GM12878 (cell line): ENCODE results near the gene AGAP2. TPM values are rescaled to one million over a fixed set of nuclear protein-coding genes. Genes with fewer than 3 reads are reported as not detected.

Experiments used
- ATAC-seq: fragments of 200-7000 bp; cut with Tn5 transposase; 3 replicates; pipeline ENCODE4 v1.9.1; 2020; ENCODE audit warnings: mild to moderate bottlenecking, moderate library complexity
- BruUV-seq: library from RNA; stranded (reverse); fragments of 400-500 nt; replicated peaks from 2 replicates; lab custom pipeline; 2021; lab: Mats Ljungman, UMichigan
- CTCF ChIA-PET: fragments of 300-600 bp; sonication (Branson Sonifier 250); formaldehyde crosslinking; extraction: SDS; loops from one replicate; lab custom pipeline; 2021; ENCODE audit warnings: inconsistent platforms; lab: Yijun Ruan, JAX
- POLR2A ChIA-PET: fragments of 350-600 bp; formaldehyde crosslinking; extraction: SDS; loops from one replicate; lab custom pipeline; 2021; ENCODE audit warnings: inconsistent platforms; lab: Charles Lee
- RAD21 ChIA-PET: fragments of 300-600 bp; sonication (Branson Sonifier 250); formaldehyde crosslinking; loops from one replicate; lab custom pipeline; 2023; ENCODE audit warnings: antibody characterized with exemption; ENCODE audit not compliant: unreplicated experiment; lab: Charles Lee
- SMC1A ChIA-PET: fragments of 300-600 bp; sonication (Branson Sonifier 250); formaldehyde crosslinking; loops from one replicate; lab custom pipeline; 2023; ENCODE audit not compliant: unreplicated experiment, uncharacterized antibody; lab: Charles Lee
- DNase-seq: peaks from one replicate; pipeline ENCODE4 v3.0.0-alpha.2; 2011; ENCODE audit warnings: low read depth, low spot score
- FAIRE-seq: peaks from 3 replicates; lab custom pipeline; 2011; peaks lifted over from hg19 to GRCh38; lab: Jason Lieb, UNC
- H2AFZ ChIP-seq: 2 replicates; pipeline ENCODE4 v1.6.0; 2011; ENCODE audit warnings: low read depth, low read length, control low read depth; ENCODE audit not compliant: control insufficient read depth
- H3K27ac ChIP-seq: 2 replicates; pipeline ENCODE4 v1.5.1; 2011; ENCODE audit warnings: control low read depth; ENCODE audit not compliant: control insufficient read depth, insufficient read depth
- H3K27me3 ChIP-seq, 2 experiments: replicated peaks in 1 of 2; 2 replicates each; pipeline versions ENCODE4 v1.6.0 to v1.6.1; 2011; ENCODE audit warnings: low read length in 1 of 2; ENCODE audit not compliant: control insufficient read depth in 2 of 2, insufficient read depth in 2 of 2
- H3K36me3 ChIP-seq, 2 experiments: 2 replicates each; pipeline ENCODE4 v1.5.1; 2011; ENCODE audit warnings: low read length in 1 of 2; ENCODE audit not compliant: control insufficient read depth in 2 of 2, insufficient read depth in 2 of 2
- H3K4me1 ChIP-seq: 2 replicates; pipeline ENCODE4 v1.6.1; 2011; ENCODE audit warnings: mild to moderate bottlenecking, low read length, moderate library complexity, mixed read lengths; ENCODE audit not compliant: control insufficient read depth, insufficient read depth
- H3K4me2 ChIP-seq: 2 replicates; pipeline ENCODE4 v1.6.0; 2011; ENCODE audit warnings: control low read depth; ENCODE audit not compliant: control insufficient read depth, insufficient read depth
- H3K4me3 ChIP-seq: fragments of 200-600 bp; sonication (generic); 2 replicates; pipeline ENCODE4 v1.5.1; 2016
- H3K79me2 ChIP-seq: 2 replicates; pipeline ENCODE4 v1.6.0; 2011; ENCODE audit warnings: low read length; ENCODE audit not compliant: control insufficient read depth, insufficient read depth
- H3K9ac ChIP-seq: 2 replicates; pipeline ENCODE4 v1.8.0; 2011; ENCODE audit warnings: low read length, control low read depth, mixed read lengths; ENCODE audit not compliant: control insufficient read depth, insufficient read depth
- H3K9me3 ChIP-seq: replicated peaks from 3 replicates; pipeline ENCODE4 v1.5.1; 2011; ENCODE audit warnings: mild to moderate bottlenecking, low read length; ENCODE audit not compliant: control insufficient read depth, insufficient read depth
- H4K20me1 ChIP-seq: 2 replicates; pipeline ENCODE4 v1.6.0; 2011; ENCODE audit not compliant: control insufficient read depth, insufficient read depth
- BACH1 ChIP-seq: fragments of 450-650 bp; IDR thresholded peaks from 2 replicates; pipeline ENCODE4 v1.6.1; 2017; ENCODE audit warnings: mild to moderate bottlenecking, borderline replicate concordance
- CREB1 ChIP-seq: IDR thresholded peaks from 2 replicates; pipeline ENCODE4 v1.6.1; 2012; ENCODE audit warnings: low read depth, mild to moderate bottlenecking, inconsistent platforms
- DPF2 ChIP-seq: fragments of 450-650 bp; IDR thresholded peaks from 2 replicates; pipeline ENCODE4 v1.6.1; 2017; ENCODE audit warnings: mild to moderate bottlenecking
- GABPA ChIP-seq: IDR thresholded peaks from 2 replicates; pipeline ENCODE4 v1.6.1; 2014; ENCODE audit warnings: antibody characterized with exemption, low read depth, mild to moderate bottlenecking, inconsistent platforms
- GATAD2B ChIP-seq: fragments of 450-650 bp; conservative IDR thresholded peaks from 2 replicates; pipeline ENCODE4 v1.6.1; 2017; ENCODE audit warnings: low read depth, mild to moderate bottlenecking, moderate library complexity
- LARP7 ChIP-seq: fragments of 450-650 bp; IDR thresholded peaks from 2 replicates; pipeline ENCODE4 v1.6.1; 2017; ENCODE audit warnings: mild to moderate bottlenecking
- NFYB ChIP-seq: IDR thresholded peaks from 2 replicates; pipeline ENCODE4 v1.6.1; 2011; ENCODE audit warnings: low read depth, mild to moderate bottlenecking, low read length, improper control_type of control experiment, moderate library complexity; ENCODE audit not compliant: insufficient read depth
- RUNX3 ChIP-seq: IDR thresholded peaks from 2 replicates; pipeline ENCODE4 v1.6.1; 2012; ENCODE audit warnings: low read length, inconsistent platforms
- SPI1 ChIP-seq: IDR thresholded peaks from 2 replicates; pipeline ENCODE4 v1.6.1; 2011; ENCODE audit warnings: low read depth, mild to moderate bottlenecking, low read length, moderate library complexity, borderline replicate concordance; ENCODE audit not compliant: insufficient read depth
- WGBS: methylation state at CpG from one replicate; pipeline ENCODE4 v1.1.6; 2016; ENCODE audit warnings: low lambda C conversion rate; ENCODE audit not compliant: insufficient replicate concordance, insufficient coverage; ENCODE audit errors: missing lambda C conversion rate; 5-methylcytosine and 5-hydroxymethylcytosine counted together
- in situ Hi-C: fragments of 300-500 bp; cut with MboI; formaldehyde crosslinking; loops from 9 replicates; pipeline ENCODE4 v1.14.3; 2018; ENCODE audit warnings: mixed read lengths
- intact Hi-C: fragments of 100-400 bp; cut with micrococcal nuclease; formaldehyde crosslinking; loops from one replicate; pipeline ENCODE4 v1.14.2; 2022; ENCODE audit not compliant: unreplicated experiment
- polyA plus RNA-seq, 11 experiments: library from polyadenylated mRNA; depleted of rRNA in 4 of 11; unstranded in 6 of 11; stranded (reverse) in 5 of 11; fragments of >200 nt; fragmentation: Nextera tagmentation in 4 of 11; fragmentation: Illumina TruSeq in 1 of 11; extraction: Ambion mirVana in 4 of 11; extraction: Trizol in 1 of 11; gene quantifications; 1 replicate in 1 of 11; 2 replicates in 10 of 11; pipeline versions ENCODE4 v1.2.1 to v1.2.3, GENCODE V29; 2011 to 2016; ENCODE audit warnings: inconsistent platforms in 2 of 11, missing spikeins in 2 of 11, low read depth in 1 of 11
- total RNA-seq, 4 experiments: library from RNA; depleted of rRNA in 3 of 4; stranded (reverse); fragments of >200 nt in 3 of 4; fragmentation: Illumina TruSeq in 1 of 4; extraction: Trizol in 1 of 4; gene quantifications; 2 replicates each; pipeline versions ENCODE4 v1.2.1 to v1.2.3, GENCODE V29; 2013 to 2021
- TF ChIP-seq, protein P1 (sequence below), 3 experiments: IDR thresholded peaks in 2 of 3; conservative IDR thresholded peaks in 1 of 3; 2 replicates each; pipeline ENCODE4 v1.5.1; 2011; ENCODE audit warnings: low read depth in 3 of 3, low read length in 3 of 3, mild to moderate bottlenecking in 3 of 3, control low read depth in 2 of 3, moderate library complexity in 2 of 3, inconsistent platforms in 1 of 3, mixed read lengths in 1 of 3; ENCODE audit not compliant: control insufficient read depth in 2 of 3, insufficient read depth in 1 of 3; ENCODE audit errors: extremely low read depth in 1 of 3
- TF ChIP-seq, protein P2 (sequence below): fragments of 450-650 bp; IDR thresholded peaks from 2 replicates; pipeline ENCODE4 v1.6.1; 2017; ENCODE audit warnings: mild to moderate bottlenecking, moderate library complexity
- TF ChIP-seq, protein P3 (sequence below): fragments of 450-650 bp; formaldehyde crosslinking; IDR thresholded peaks from 2 replicates; pipeline ENCODE4 v1.5.0; 2022; ENCODE audit warnings: mild to moderate bottlenecking, missing genetic modification characterization

AGAP2 gene
- total and polyA plus RNA-seq, 10 of the 15 experiments (the other 5 are each of a cell fraction or from before 2014, with no cell fraction given), result 0.29 to 19.8 (median 11.0) TPM

GRCh38 chr12:57693659-57694458, 44.7 kb downstream of the AGAP2 start, which contains the start of gene OS9:
TSS of gene OS9 (plus strand) at chr12:57694132. CDS start at chr12:57694162, 30 bp downstream.
- ChIA-PET RAD21 (interaction anchor here (0.5 to 2.2 kb wide), 5 partner anchors 48 to 566 kb away, joined by 3 to 7 read pairs (median 3); no protein-coding TSS in a partner anchor), SMC1A (interaction anchor here (1.6 kb wide), 1 partner anchor 48 kb away, joined by 3 read pairs; no protein-coding TSS in a partner anchor), CTCF (interaction anchor here (0.7 to 2.8 kb wide), 6 partner anchors 11 to 456 kb away, joined by 3 to 8 read pairs (median 6); no protein-coding TSS in a partner anchor), POLR2A (interaction anchor here (0.6 kb wide), 2 partner anchors 13 to 26 kb away, joined by 3 to 4 read pairs; no protein-coding TSS in a partner anchor)
- intact Hi-C loops (loop anchor here (2.0 to 5.0 kb wide), 2 partner anchors 47 to 102 kb away; partner anchors contain the start of gene PIP4K2C), in situ Hi-C loops (no loop called here)
- H3K9me3 ChIP-seq, result no peaks in the 10 kb centered on the region
- peak; percentile 99 for ATAC-seq
- H3K79me2 ChIP-seq, result peaks cover 12% of the 10 kb centered on the region
- BruUV-seq, result no TSS peak
- H3K36me3 ChIP-seq, result peaks cover 2 to 10% of the 10 kb centered on the region in 2 experiments
- FAIRE-seq, result peak; percentile 100
- no peaks in the 10 kb centered on the region for H4K20me1 ChIP-seq
- peak within 1 kb of the TSS; percentile 100 for H3K4me3 ChIP-seq
- H3K4me1 ChIP-seq, result peaks cover 3% of the 10 kb centered on the region; the same call in 1 of the 2 replicates
- H3K4me2 ChIP-seq, result peak within 1 kb of the TSS; percentile 97
- DNase-seq, result peak; percentile 100
- peak within 1 kb of the TSS; percentile 88 for H3K27ac ChIP-seq
- WGBS, result 1% methylated on average over 45 of the region's 45 CpGs
- H2AFZ ChIP-seq, result peak within 1 kb of the TSS; percentile 97
- no peaks in the 10 kb centered on the region for H3K27me3 ChIP-seq
- peak within 1 kb of the TSS; percentile 86 for H3K9ac ChIP-seq
- TF ChIP-seq BACH1 (peak; percentile 43; the same call in 1 of the 2 replicates), GABPA (peak; percentile 72; the same call in 1 of the 2 replicates), DPF2 (no peak), NFYB (peak; percentile 92), RUNX3 (peak; percentile 16; the same call in 1 of the 2 replicates), SPI1 (peak; percentile 68), LARP7 (no peak), GATAD2B (0 out of 2 replicates have a peak, but pooled peaks have one; percentile 24), CREB1 (peak; percentile 92)
- TF ChIP-seq, protein P1, sequence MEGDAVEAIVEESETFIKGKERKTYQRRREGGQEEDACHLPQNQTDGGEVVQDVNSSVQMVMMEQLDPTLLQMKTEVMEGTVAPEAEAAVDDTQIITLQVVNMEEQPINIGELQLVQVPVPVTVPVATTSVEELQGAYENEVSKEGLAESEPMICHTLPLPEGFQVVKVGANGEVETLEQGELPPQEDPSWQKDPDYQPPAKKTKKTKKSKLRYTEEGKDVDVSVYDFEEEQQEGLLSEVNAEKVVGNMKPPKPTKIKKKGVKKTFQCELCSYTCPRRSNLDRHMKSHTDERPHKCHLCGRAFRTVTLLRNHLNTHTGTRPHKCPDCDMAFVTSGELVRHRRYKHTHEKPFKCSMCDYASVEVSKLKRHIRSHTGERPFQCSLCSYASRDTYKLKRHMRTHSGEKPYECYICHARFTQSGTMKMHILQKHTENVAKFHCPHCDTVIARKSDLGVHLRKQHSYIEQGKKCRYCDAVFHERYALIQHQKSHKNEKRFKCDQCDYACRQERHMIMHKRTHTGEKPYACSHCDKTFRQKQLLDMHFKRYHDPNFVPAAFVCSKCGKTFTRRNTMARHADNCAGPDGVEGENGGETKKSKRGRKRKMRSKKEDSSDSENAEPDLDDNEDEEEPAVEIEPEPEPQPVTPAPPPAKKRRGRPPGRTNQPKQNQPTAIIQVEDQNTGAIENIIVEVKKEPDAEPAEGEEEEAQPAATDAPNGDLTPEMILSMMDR (IDR thresholded peaks at IDR 0.05 in 2 of 3, conservative IDR thresholded peaks at IDR 0.05 in 1 of 3; ENCODE audit: control insufficient read depth in 2 of 3, extremely low read depth in 1 of 3, insufficient read depth in 1 of 3, low read depth in 3 of 3, low read length in 3 of 3), result peak; percentile 74 to 85 (median 75)
- TF ChIP-seq, protein P2, sequence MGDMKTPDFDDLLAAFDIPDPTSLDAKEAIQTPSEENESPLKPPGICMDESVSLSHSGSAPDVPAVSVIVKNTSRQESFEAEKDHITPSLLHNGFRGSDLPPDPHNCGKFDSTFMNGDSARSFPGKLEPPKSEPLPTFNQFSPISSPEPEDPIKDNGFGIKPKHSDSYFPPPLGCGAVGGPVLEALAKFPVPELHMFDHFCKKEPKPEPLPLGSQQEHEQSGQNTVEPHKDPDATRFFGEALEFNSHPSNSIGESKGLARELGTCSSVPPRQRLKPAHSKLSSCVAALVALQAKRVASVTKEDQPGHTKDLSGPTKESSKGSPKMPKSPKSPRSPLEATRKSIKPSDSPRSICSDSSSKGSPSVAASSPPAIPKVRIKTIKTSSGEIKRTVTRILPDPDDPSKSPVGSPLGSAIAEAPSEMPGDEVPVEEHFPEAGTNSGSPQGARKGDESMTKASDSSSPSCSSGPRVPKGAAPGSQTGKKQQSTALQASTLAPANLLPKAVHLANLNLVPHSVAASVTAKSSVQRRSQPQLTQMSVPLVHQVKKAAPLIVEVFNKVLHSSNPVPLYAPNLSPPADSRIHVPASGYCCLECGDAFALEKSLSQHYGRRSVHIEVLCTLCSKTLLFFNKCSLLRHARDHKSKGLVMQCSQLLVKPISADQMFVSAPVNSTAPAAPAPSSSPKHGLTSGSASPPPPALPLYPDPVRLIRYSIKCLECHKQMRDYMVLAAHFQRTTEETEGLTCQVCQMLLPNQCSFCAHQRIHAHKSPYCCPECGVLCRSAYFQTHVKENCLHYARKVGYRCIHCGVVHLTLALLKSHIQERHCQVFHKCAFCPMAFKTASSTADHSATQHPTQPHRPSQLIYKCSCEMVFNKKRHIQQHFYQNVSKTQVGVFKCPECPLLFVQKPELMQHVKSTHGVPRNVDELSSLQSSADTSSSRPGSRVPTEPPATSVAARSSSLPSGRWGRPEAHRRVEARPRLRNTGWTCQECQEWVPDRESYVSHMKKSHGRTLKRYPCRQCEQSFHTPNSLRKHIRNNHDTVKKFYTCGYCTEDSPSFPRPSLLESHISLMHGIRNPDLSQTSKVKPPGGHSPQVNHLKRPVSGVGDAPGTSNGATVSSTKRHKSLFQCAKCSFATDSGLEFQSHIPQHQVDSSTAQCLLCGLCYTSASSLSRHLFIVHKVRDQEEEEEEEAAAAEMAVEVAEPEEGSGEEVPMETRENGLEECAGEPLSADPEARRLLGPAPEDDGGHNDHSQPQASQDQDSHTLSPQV, result no peak
- TF ChIP-seq, protein P3, sequence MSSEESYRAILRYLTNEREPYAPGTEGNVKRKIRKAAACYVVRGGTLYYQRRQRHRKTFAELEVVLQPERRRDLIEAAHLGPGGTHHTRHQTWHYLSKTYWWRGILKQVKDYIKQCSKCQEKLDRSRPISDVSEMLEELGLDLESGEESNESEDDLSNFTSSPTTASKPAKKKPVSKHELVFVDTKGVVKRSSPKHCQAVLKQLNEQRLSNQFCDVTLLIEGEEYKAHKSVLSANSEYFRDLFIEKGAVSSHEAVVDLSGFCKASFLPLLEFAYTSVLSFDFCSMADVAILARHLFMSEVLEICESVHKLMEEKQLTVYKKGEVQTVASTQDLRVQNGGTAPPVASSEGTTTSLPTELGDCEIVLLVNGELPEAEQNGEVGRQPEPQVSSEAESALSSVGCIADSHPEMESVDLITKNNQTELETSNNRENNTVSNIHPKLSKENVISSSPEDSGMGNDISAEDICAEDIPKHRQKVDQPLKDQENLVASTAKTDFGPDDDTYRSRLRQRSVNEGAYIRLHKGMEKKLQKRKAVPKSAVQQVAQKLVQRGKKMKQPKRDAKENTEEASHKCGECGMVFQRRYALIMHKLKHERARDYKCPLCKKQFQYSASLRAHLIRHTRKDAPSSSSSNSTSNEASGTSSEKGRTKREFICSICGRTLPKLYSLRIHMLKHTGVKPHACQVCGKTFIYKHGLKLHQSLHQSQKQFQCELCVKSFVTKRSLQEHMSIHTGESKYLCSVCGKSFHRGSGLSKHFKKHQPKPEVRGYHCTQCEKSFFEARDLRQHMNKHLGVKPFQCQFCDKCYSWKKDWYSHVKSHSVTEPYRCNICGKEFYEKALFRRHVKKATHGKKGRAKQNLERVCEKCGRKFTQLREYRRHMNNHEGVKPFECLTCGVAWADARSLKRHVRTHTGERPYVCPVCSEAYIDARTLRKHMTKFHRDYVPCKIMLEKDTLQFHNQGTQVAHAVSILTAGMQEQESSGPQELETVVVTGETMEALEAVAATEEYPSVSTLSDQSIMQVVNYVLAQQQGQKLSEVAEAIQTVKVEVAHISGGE (CRISPR knock-in tag), result no peak
